DOHH2 (cell line): ENCODE measurements around the gene DND1.

ENCODE experiments used
- H3F3A ChIP-seq: fragments of 200-600 bp; sonication (generic), shearing (Covaris generic); 2 replicates; pipeline ENCODE4 v1.6.0; 2016; ENCODE audit warnings: antibody characterized with exemption, mild to moderate bottlenecking; ENCODE audit not compliant: control insufficient read depth, insufficient read depth
- H3K27ac ChIP-seq: fragments of 200-600 bp; sonication (generic); 2 replicates; pipeline ENCODE4 v1.5.1; 2014; ENCODE audit warnings: low read depth, mild to moderate bottlenecking, low read length, moderate library complexity
- H3K27me3 ChIP-seq: fragments of 200-600 bp; sonication (generic); 2 replicates; pipeline ENCODE4 v1.6.1; 2014; ENCODE audit warnings: mild to moderate bottlenecking, low read length, mixed read lengths; ENCODE audit not compliant: control insufficient read depth
- H3K36me3 ChIP-seq: fragments of 200-600 bp; sonication (generic); 2 replicates; pipeline ENCODE4 v1.6.1; 2014; ENCODE audit warnings: mild to moderate bottlenecking, low read length, moderate library complexity, mixed read lengths; ENCODE audit not compliant: control insufficient read depth
- H3K4me1 ChIP-seq: fragments of 200-600 bp; sonication (generic); 2 replicates; pipeline ENCODE4 v1.6.1; 2014; ENCODE audit warnings: mild to moderate bottlenecking, low read length, mixed read lengths; ENCODE audit not compliant: control insufficient read depth
- H3K4me2 ChIP-seq: fragments of 200-600 bp; sonication (generic); 2 replicates; pipeline ENCODE4 v1.6.0; 2014; ENCODE audit warnings: mild to moderate bottlenecking, low read length, moderate library complexity
- H3K4me3 ChIP-seq: fragments of 200-600 bp; sonication (generic); 2 replicates; pipeline ENCODE4 v1.5.1; 2014; ENCODE audit warnings: mild to moderate bottlenecking, low read length, mixed read lengths
- H3K79me2 ChIP-seq: fragments of 200-600 bp; sonication (generic); 2 replicates; pipeline ENCODE4 v1.6.1; 2014; ENCODE audit warnings: mild to moderate bottlenecking, low read length, mixed read lengths; ENCODE audit not compliant: control insufficient read depth
- H3K9me2 ChIP-seq: fragments of 200-600 bp; sonication (generic); replicated peaks from 2 replicates; pipeline ENCODE4 v1.6.1; 2014; ENCODE audit warnings: mild to moderate bottlenecking, low read length, mixed read lengths; ENCODE audit not compliant: control insufficient read depth
- H3K9me3 ChIP-seq: fragments of 200-600 bp; sonication (generic); 2 replicates; pipeline ENCODE4 v1.6.1; 2014; ENCODE audit warnings: antibody characterized with exemption, low read length, mixed read lengths; ENCODE audit not compliant: control insufficient read depth, insufficient read depth
- H4K20me1 ChIP-seq: fragments of 200-600 bp; sonication (generic); 2 replicates; pipeline ENCODE4 v1.6.0; 2014; ENCODE audit warnings: low read depth, mild to moderate bottlenecking, antibody characterized with exemption, low read length, moderate library complexity; ENCODE audit not compliant: control insufficient read depth, insufficient read depth
- CTCF ChIP-seq: fragments of 200-600 bp; sonication (generic); IDR thresholded peaks from one replicate; pipeline ENCODE4 v1.5.1; 2014; ENCODE audit warnings: antibody characterized with exemption, mild to moderate bottlenecking, low read depth, low read length; ENCODE audit not compliant: poor library complexity, severe bottlenecking
- EZH2phosphoT487 ChIP-seq: fragments of 200-600 bp; sonication (generic); IDR thresholded peaks from 2 replicates; pipeline ENCODE4 v1.6.1; 2017; ENCODE audit warnings: borderline replicate concordance, mild to moderate bottlenecking, antibody characterized with exemption, low read length, moderate library complexity, mixed read lengths

DND1 gene

GRCh38 chr5:140677947-140678346 lies 4.6 kb upstream of the DND1 start:
- H3K27me3 ChIP-seq: no peaks in the 10 kb centered on the region
- no peak overlapping the region for H3K27ac ChIP-seq
- H3K4me3 ChIP-seq: no peak overlapping the region
- no peaks in the 10 kb centered on the region for H3K9me2 ChIP-seq
- no peak for TF ChIP-seq CTCF
- no peak for TF ChIP-seq EZH2phosphoT487
- no peaks in the 10 kb centered on the region for H3K79me2 ChIP-seq
- peaks cover 10% of the 10 kb centered on the region for H3F3A ChIP-seq
- H4K20me1 ChIP-seq: no peaks in the 10 kb centered on the region
- H3K36me3 ChIP-seq: peaks cover 74% of the 10 kb centered on the region
- H3K4me1 ChIP-seq: no peaks in the 10 kb centered on the region
- no peaks in the 10 kb centered on the region for H3K9me3 ChIP-seq
- no peak overlapping the region for H3K4me2 ChIP-seq

- Histone ChIP-seq H3K4me2 (no peak overlapping the region), H3F3A (peaks cover 10% of the 10 kb centered on the region), H3K9me2 (no peaks in the 10 kb centered on the region), H3K36me3 (peaks cover 84% of the 10 kb centered on the region), H3K27ac (no peak overlapping the region), H3K4me1 (no peaks in the 10 kb centered on the region), H3K4me3 (no peak overlapping the region), H4K20me1 (no peaks in the 10 kb centered on the region), H3K9me3 (no peaks in the 10 kb centered on the region), H3K27me3 (no peaks in the 10 kb centered on the region), H3K79me2 (peaks cover under 1% of the 10 kb centered on the region; the same call in 1 of the 2 replicates)
- no peak for TF ChIP-seq CTCF
- no peak for TF ChIP-seq EZH2phosphoT487
Measured at GRCh38 chr5:140674629-140675028, 1.3 kb upstream of the DND1 start.

- H3K27ac ChIP-seq: no peak overlapping the region
- H3K4me2 ChIP-seq: no peak overlapping the region
- no peaks in the 10 kb centered on the region for H3K4me1 ChIP-seq
- H3K79me2 ChIP-seq: peaks cover 4% of the 10 kb centered on the region; the same call in 1 of the 2 replicates
- no peak overlapping the region for H3K4me3 ChIP-seq
- peaks cover 10% of the 10 kb centered on the region for H3F3A ChIP-seq
- TF ChIP-seq CTCF: no peak
- TF ChIP-seq EZH2phosphoT487: no peak
- H4K20me1 ChIP-seq: no peaks in the 10 kb centered on the region
- peaks cover 84% of the 10 kb centered on the region for H3K36me3 ChIP-seq
- H3K9me3 ChIP-seq: no peaks in the 10 kb centered on the region
- H3K9me2 ChIP-seq: no peaks in the 10 kb centered on the region
- no peaks in the 10 kb centered on the region for H3K27me3 ChIP-seq
Measured at GRCh38 chr5:140674211-140674610, 835 bp upstream of the DND1 start.
